Pancreas (tissue), 10 donors: Measurements from ENCODE around the gene DNAJC1. TPM values are rescaled to one million over a fixed set of nuclear protein-coding genes. Genes with fewer than 3 reads are reported as not detected.

Source experiments
- ATAC-seq, 4 donors: fragments of 200-7000 bp; cut with Tn5 transposase; one replicate each; pipeline versions ENCODE4 v1.8.0 to v1.9.1; 2020; ENCODE audit warnings: mild to moderate bottlenecking in 4 of 4, moderate library complexity in 4 of 4
- DNase-seq, 6 donors: peaks; one replicate each; pipeline ENCODE4 v3.0.0-alpha.2; 2020
- FAIRE-seq: peaks from 2 replicates; lab custom pipeline; 2012; peaks lifted over from hg19 to GRCh38; lab: Jason Lieb, UNC
- H3K27ac ChIP-seq, 4 donors: fragments of 200-600 bp; sonication (generic); 1 replicate in 3 of 4; 2 replicates in 1 of 4; pipeline versions ENCODE4 v1.5.0 to v1.8.0; 2020
- H3K27me3 ChIP-seq, 4 donors: fragments of 200-600 bp; one replicate each; pipeline ENCODE4 v1.8.0; 2021
- H3K36me3 ChIP-seq, 3 donors: fragments of 200-600 bp; sonication (generic) in 1 of 3; one replicate each; pipeline versions ENCODE4 v1.5.0 to v1.8.0; 2020 to 2021
- H3K4me1 ChIP-seq, 3 donors: fragments of 200-600 bp; one replicate each; pipeline ENCODE4 v1.8.0; 2021
- H3K4me3 ChIP-seq, 4 donors: fragments of 200-600 bp; sonication (generic) in 2 of 4; one replicate each; pipeline versions ENCODE4 v1.5.0 to v1.8.0; 2020 to 2021
- H3K9me3 ChIP-seq, 4 donors: fragments of 200-600 bp; one replicate each; pipeline ENCODE4 v1.8.0; 2021
- CTCF ChIP-seq, 4 donors: fragments of 200-600 bp; sonication (generic) in 3 of 4; IDR thresholded peaks; one replicate each; pipeline versions ENCODE4 v1.5.0 to v1.8.0; 2021; ENCODE audit warnings: antibody characterized with exemption in 4 of 4
- WGBS, 2 donors: extraction: QIAGEN DNeasy Blood & Tissue Kit; methylation state at CpG; one replicate each; pipeline ENCODE4 v1.1.7; 2013; 5-methylcytosine and 5-hydroxymethylcytosine counted together
- intact Hi-C, 3 donors: fragments of 100-400 bp; cut with DNase I; formaldehyde crosslinking; loops; one replicate each; pipeline versions ENCODE4 v1.11.1 to v1.14.2; 2022
- polyA plus RNA-seq, 2 donors: library from polyadenylated mRNA; stranded (reverse); fragments of 200-250 nt; gene quantifications; one replicate each; pipeline ENCODE4 v1.2.3, GENCODE V29; 2013
- total RNA-seq, 6 donors: library from RNA; stranded (reverse); fragmentation: NEBNext Ultra II Directional in 4 of 6; extraction: Animal tissue kit (Norgen Biotek cat#: 25700) in 4 of 6; gene quantifications; one replicate each; pipeline versions ENCODE4 v1.2.1 to v1.2.4, GENCODE V29; 2021 to 2023
- donor health status: healthy with polysubstance abuse.
- donor health status: DM: no; HTN: no; CAD: no; lungs with moderate emphysema.
- donor health status: DM: no; HTN: no; CAD: no.
- donor health status: control.
- donor health status: control.
- donor health status: Bipolar disorder and iron deficiency.
- donor health status: DM: yes; HTN: yes; CAD: no.
- donor health status: DM: no; HTN: no; CAD: no.
- donor health status: DM: no; HTN: no; CAD: no.
- donor health status: DM: yes; HTN: yes; CAD: no.

Gene DNAJC1
- total and polyA plus RNA-seq, 8 donors = 16.7 to 30.7 (median 22.7) TPM

- intact Hi-C loops = no loop called here
Measured at GRCh38 chr10:21985541-21985940, 18.0 kb downstream of the DNAJC1 start.

GRCh38 chr10:21981118-21981517, 22.4 kb downstream of the DNAJC1 start:
- DNase-seq (no peak), ATAC-seq (no peak), FAIRE-seq (no peak)
- H3K4me1 ChIP-seq = no peaks in the 10 kb centered on the region
- no peaks in the 10 kb centered on the region for H3K27me3 ChIP-seq
- TF ChIP-seq CTCF (IDR thresholded peaks at IDR 0.05) = no peak
- no peak overlapping the region for H3K27ac ChIP-seq
- 87 to 93% methylated on average over 3 of the region's 3 CpGs for WGBS, 2 donors
- H3K4me3 ChIP-seq = no peak overlapping the region
- H3K9me3 ChIP-seq = no peaks in the 10 kb centered on the region
- H3K36me3 ChIP-seq = no peaks in the 10 kb centered on the region
- intact Hi-C loops = no loop called here

More at GRCh38 chr10:21985541-21985940, 18.0 kb downstream of the DNAJC1 start:
- Histone ChIP-seq H3K4me1 (no peaks in the 10 kb centered on the region), H3K4me3 (no peak overlapping the region), H3K27me3 (no peaks in the 10 kb centered on the region), H3K9me3 (no peaks in the 10 kb centered on the region), H3K27ac (no peak overlapping the region), H3K36me3 (no peaks in the 10 kb centered on the region)
- DNase-seq (no peak), FAIRE-seq (no peak), ATAC-seq (no peak)
- no peak for TF ChIP-seq CTCF (IDR thresholded peaks at IDR 0.05)
- 97 to 99% methylated on average over 1 of the region's 1 CpG for WGBS, 2 donors

GRCh38 chr10:21980691-21981090, 22.8 kb downstream of the DNAJC1 start:
- no peak overlapping the region for H3K27ac ChIP-seq
- H3K4me3 ChIP-seq = no peak overlapping the region
- H3K9me3 ChIP-seq = no peaks in the 10 kb centered on the region
- intact Hi-C loops = no loop called here
- ATAC-seq (no peak), DNase-seq (no peak), FAIRE-seq (no peak)
- no peak for TF ChIP-seq CTCF (IDR thresholded peaks at IDR 0.05)
- no peaks in the 10 kb centered on the region for H3K27me3 ChIP-seq
- peaks cover 0 to under 1% (median 0%) of the 10 kb centered on the region in 3 donors for H3K4me1 ChIP-seq
- no peaks in the 10 kb centered on the region for H3K36me3 ChIP-seq

GRCh38 chr10:21978191-21978862, 25.2 kb downstream of the DNAJC1 start:
- Histone ChIP-seq H3K9me3 (no peaks in the 10 kb centered on the region), H3K36me3 (no peaks in the 10 kb centered on the region), H3K27ac (no peak overlapping the region), H3K4me1 (peaks cover 0 to 9% (median 7%) of the 10 kb centered on the region in 3 donors), H3K27me3 (no peaks in the 10 kb centered on the region), H3K4me3 (no peak overlapping the region)
- ATAC-seq (no peak), DNase-seq (no peak), FAIRE-seq (no peak)
- no peak for TF ChIP-seq CTCF (IDR thresholded peaks at IDR 0.05)
- 14 to 28% methylated on average over 1 of the region's 1 CpG for whole genome bisulfite sequencing, 2 donors
- intact Hi-C loops = no loop called here

- Histone ChIP-seq H3K36me3 (no peaks in the 10 kb centered on the region), H3K4me1 (peaks cover 0 to 19% (median 13%) of the 10 kb centered on the region in 3 donors), H3K9me3 (no peaks in the 10 kb centered on the region), H3K27ac (no peak overlapping the region), H3K4me3 (no peak overlapping the region), H3K27me3 (no peaks in the 10 kb centered on the region)
- no peak for ATAC-seq
- FAIRE-seq = no peak
- intact Hi-C loops = no loop called here
- TF ChIP-seq CTCF (IDR thresholded peaks at IDR 0.05) = no peak
- 92 to 96% methylated on average over 7 of the region's 7 CpGs for WGBS, 2 donors
- no peak for DNase-seq
Measured at GRCh38 chr10:21976739-21977138, 26.8 kb downstream of the DNAJC1 start.
